Measurements from ENCODE around the gene DOCK2.

DNA sequence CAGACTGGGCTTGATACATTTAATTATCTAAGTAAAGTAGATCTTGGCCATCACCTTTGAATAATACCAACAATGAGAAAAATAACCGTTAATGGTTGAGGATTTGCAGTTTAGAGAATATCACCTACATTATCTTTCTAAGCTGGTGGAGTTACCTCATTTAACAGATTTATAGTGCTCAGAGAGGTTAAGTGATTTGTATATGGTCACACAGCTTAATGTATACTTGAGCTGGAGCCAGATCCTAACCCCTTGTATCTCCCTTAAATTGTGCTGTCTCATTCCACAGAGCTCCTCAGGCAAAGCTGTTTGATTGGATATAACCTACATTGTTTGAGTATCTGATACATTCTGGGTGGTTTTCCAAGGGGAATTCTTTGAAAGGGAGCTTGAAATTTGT lies 285.4 kb downstream of the DOCK2 start:
- no peak for TF ChIP-seq POLR2A (IDR thresholded peaks at IDR 0.05)
- TF ChIP-seq, protein P1, sequence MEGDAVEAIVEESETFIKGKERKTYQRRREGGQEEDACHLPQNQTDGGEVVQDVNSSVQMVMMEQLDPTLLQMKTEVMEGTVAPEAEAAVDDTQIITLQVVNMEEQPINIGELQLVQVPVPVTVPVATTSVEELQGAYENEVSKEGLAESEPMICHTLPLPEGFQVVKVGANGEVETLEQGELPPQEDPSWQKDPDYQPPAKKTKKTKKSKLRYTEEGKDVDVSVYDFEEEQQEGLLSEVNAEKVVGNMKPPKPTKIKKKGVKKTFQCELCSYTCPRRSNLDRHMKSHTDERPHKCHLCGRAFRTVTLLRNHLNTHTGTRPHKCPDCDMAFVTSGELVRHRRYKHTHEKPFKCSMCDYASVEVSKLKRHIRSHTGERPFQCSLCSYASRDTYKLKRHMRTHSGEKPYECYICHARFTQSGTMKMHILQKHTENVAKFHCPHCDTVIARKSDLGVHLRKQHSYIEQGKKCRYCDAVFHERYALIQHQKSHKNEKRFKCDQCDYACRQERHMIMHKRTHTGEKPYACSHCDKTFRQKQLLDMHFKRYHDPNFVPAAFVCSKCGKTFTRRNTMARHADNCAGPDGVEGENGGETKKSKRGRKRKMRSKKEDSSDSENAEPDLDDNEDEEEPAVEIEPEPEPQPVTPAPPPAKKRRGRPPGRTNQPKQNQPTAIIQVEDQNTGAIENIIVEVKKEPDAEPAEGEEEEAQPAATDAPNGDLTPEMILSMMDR (IDR thresholded peaks at IDR 0.05), result no peak

All from uterus (tissue), 2 donors.